Lower leg skin (tissue), 3 donors: ENCODE results near the gene NEK2.

Experiments used
- POLR2A ChIP-seq, 2 donors: fragments of 450-650 bp; IDR thresholded peaks; one replicate each; pipeline ENCODE4 v1.6.1; 2016 to 2017; ENCODE audit warnings: antibody characterized with exemption in 2 of 2, mild to moderate bottlenecking in 1 of 2, moderate library complexity in 1 of 2
- TF ChIP-seq, protein P1 (sequence below), 3 donors: fragments of 450-650 bp; IDR thresholded peaks; one replicate each; pipeline ENCODE4 v1.5.1; 2016; ENCODE audit warnings: antibody characterized with exemption in 3 of 3, mild to moderate bottlenecking in 3 of 3, moderate library complexity in 2 of 3

- TF ChIP-seq, protein P1, sequence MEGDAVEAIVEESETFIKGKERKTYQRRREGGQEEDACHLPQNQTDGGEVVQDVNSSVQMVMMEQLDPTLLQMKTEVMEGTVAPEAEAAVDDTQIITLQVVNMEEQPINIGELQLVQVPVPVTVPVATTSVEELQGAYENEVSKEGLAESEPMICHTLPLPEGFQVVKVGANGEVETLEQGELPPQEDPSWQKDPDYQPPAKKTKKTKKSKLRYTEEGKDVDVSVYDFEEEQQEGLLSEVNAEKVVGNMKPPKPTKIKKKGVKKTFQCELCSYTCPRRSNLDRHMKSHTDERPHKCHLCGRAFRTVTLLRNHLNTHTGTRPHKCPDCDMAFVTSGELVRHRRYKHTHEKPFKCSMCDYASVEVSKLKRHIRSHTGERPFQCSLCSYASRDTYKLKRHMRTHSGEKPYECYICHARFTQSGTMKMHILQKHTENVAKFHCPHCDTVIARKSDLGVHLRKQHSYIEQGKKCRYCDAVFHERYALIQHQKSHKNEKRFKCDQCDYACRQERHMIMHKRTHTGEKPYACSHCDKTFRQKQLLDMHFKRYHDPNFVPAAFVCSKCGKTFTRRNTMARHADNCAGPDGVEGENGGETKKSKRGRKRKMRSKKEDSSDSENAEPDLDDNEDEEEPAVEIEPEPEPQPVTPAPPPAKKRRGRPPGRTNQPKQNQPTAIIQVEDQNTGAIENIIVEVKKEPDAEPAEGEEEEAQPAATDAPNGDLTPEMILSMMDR (IDR thresholded peaks at IDR 0.05) = no peak
- TF ChIP-seq POLR2A (IDR thresholded peaks at IDR 0.05) = no peak
These were observed 51.9 kb downstream of the NEK2 start for GRCh38 chr1:211623515-211623914.
